HG02763 (cell line): ENCODE data around the gene OR6K6.

Source experiments
- ATAC-seq: cut with Tn5 transposase; IDR thresholded peaks from one replicate; pipeline ENCODE4 v1.9.1; 2021; ENCODE audit warnings: mild to moderate bottlenecking, moderate library complexity; ENCODE audit not compliant: unreplicated experiment

Gene OR6K6, protein sequence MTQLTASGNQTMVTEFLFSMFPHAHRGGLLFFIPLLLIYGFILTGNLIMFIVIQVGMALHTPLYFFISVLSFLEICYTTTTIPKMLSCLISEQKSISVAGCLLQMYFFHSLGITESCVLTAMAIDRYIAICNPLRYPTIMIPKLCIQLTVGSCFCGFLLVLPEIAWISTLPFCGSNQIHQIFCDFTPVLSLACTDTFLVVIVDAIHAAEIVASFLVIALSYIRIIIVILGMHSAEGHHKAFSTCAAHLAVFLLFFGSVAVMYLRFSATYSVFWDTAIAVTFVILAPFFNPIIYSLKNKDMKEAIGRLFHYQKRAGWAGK

DNA sequence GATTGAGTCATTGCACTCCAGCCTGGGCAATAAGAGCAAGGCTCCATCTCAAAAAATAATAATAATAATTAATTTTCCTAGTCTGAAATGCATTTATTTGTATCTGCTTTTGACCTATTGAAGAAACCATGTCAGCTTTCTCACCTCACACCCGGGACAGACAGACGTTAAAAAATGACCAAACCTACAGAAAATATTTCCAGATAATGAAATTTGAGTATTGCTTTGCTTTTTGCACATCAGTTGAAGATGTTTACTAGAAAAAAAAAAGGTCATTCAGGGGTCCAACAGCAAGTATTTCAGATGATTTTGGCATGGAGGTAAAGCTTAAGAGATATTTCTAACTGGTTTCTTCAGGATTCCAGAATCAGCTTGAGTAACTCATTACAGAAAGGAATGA lies at the start of gene OR6K6:
Gene OR6K6, plus strand, starts transcription at position 301 of the 400 bp plus-strand sequence. CDS start 168 bp downstream, outside the sequence.
- no peak for ATAC-seq

- no peak for ATAC-seq
Measured at GRCh38 chr1:158706096-158706495, 48.4 kb upstream of the OR6K6 start.

DNA sequence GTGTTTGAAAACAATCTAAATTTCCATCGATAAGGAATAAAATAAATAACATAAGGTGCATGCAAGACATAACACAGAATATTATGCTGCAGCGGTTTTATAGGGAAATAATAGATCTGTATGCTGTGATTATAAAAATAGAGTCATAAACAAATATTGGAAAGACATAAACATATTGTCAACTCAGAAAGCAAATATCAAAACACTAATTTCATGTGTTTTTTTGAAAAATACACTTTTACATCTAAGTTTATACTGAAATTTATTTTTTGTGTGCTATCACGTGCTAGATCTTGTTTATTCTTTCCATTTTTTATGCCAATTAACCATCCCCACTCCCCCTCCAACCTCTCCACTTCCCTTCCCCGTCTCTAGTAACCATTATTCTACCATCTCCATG lies 43.4 kb upstream of the OR6K6 start:
- no peak for ATAC-seq

GRCh38 chr1:158714754-158715153 lies 39.8 kb upstream of the OR6K6 start:
- ATAC-seq: no peak

GRCh38 chr1:158716335-158716734 lies 38.2 kb upstream of the OR6K6 start:
- ATAC-seq: no peak

GRCh38 chr1:158717344-158717743 lies 37.2 kb upstream of the OR6K6 start:
- ATAC-seq: no peak

DNA sequence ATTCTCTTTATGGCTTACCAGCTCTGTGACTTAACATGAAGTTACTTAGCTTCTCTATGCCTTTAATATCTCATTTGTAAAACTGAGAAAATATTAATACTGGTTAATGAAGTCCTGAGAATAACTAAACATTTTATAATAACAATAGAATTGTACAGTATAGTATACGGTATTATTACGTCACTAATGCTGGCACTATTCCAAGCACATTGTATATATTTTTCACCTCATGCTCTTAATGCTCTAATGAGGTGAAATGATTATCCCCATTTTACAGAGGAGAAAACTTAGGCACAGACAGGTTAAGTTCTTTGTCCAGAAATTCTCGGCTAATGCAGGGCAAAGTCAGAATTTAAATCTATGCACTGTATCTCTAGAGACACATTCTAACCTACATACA lies 34.9 kb upstream of the OR6K6 start:
- no peak for ATAC-seq

DNA sequence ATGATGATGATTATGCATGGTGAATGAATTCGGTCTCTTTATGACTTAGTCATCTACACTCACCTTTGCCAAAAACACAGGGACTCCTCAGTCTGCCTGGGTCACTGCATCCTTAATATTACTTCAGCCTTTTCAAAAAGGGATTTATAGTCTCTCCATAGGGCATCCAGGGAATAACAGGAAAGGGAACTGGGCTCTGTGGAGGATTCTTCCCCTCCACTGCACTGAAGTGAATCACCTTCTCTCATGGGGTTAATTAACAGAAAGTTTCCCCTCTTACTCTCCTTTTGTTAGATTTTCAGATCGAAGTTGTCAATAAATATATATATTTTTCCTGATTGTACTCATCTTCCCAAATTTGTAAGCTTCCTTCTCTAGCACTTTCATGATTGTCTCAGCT lies 33.9 kb upstream of the OR6K6 start, which contains the start of gene OR6K3:
Gene OR6K3, minus strand, starts transcription at position 101 of the 400 bp plus-strand sequence. CDS start 2,605 bp downstream, outside the sequence.
- no peak for ATAC-seq

DNA sequence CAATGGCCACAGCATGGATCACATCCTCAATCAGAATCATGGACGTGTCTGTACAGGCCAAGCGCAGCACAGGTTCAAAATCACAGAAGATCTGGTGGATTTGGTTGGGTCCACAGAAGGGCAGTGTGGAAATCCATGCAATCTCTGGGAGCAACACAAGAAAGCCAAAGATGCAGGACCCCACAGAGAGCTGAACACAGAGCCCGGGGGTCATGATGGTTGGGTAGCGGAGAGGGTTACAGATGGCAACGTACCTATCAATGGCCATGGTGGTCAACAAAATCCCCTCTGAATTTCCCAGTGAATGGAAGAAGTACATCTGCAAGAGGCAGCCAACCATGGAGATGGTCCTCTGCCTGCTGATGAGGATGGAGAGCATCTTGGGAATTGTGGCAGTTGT lies 30.1 kb upstream of the OR6K6 start:
- ATAC-seq: no peak

- ATAC-seq: no peak
Measured at GRCh38 chr1:158728510-158729225, 25.9 kb upstream of the OR6K6 start.

- ATAC-seq: no peak
Measured at GRCh38 chr1:158730453-158730852, 24.1 kb upstream of the OR6K6 start.

DNA sequence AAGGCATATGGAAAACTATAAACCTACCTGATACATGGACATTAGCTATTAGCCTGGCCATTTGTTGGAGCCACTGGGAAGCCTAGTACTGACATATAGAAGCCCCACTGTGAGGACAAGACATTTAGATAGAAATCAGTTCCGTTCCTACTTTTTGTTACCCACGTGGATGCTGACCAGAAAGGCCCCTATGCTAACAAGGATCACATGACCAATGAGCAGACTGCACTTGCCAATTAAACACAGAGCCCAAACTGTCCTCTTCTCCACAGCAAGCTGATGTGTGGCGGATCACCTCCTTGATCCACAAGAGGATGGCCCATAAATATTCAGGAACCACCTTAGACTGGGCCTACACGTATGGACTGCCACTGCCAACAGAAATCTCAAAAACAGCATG lies 22.8 kb upstream of the OR6K6 start:
- no peak for ATAC-seq

GRCh38 chr1:158732524-158732923 lies 22.0 kb upstream of the OR6K6 start:
- ATAC-seq: no peak

- ATAC-seq: no peak
Measured at GRCh38 chr1:158735848-158736247, 18.7 kb upstream of the OR6K6 start.

- ATAC-seq: no peak
Measured at GRCh38 chr1:158752155-158752712, 2.3 kb upstream of the OR6K6 start.

DNA sequence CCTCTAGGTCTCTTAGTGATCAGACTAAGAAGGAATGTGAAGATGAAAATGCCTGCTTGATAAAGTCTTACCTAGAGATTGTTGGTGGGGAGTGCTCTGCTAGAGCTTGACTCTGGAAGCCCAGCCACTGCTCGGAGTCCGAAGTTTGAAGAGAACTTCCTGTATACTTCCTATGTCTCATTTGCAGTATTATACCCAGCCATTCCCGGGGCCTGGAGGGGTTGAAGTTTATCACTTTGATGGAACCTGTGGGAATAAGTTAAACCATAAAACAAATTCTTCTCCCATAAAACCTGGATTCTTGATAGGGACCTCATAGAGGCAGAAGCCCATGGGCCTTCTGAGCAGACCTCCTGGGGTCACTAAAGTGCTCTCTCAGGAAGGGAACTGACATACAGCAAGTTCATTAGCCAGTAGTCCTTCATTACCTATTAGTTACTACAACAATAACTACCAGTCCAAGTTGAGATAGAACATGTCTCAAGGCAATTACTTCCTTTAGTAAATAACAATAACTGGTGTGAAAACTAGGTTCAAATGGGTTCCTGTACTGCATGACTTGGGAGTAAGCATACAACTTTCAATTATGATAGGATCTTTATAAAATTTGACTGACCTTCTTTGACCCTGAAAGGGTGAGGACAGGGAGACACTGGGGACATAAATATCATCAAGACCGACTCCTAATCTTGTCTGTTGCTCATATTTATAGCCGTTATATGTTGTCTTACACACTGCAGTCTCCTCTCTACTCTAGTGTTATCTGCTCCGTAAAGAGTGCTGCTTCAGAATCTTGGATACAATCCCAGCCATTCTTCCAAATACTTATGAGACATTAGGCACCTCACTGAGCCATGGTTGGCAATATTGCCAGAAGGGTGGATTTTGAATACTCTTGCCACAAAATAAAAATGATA lies 17.7 kb downstream of the OR6K6 start, which contains the start of gene OR6N1:
Gene OR6N1, minus strand, starts transcription at position 246 of the 917 bp plus-strand sequence. CDS start 5,513 bp downstream, outside the sequence.
- no peak for ATAC-seq

GRCh38 chr1:158781104-158781503 lies 26.6 kb downstream of the OR6K6 start, which contains the start of gene OR6N2:
TSS of gene OR6N2 (minus strand) at chr1:158781204. CDS start at chr1:158777635, 3,569 bp downstream.
- ATAC-seq: no peak

DNA sequence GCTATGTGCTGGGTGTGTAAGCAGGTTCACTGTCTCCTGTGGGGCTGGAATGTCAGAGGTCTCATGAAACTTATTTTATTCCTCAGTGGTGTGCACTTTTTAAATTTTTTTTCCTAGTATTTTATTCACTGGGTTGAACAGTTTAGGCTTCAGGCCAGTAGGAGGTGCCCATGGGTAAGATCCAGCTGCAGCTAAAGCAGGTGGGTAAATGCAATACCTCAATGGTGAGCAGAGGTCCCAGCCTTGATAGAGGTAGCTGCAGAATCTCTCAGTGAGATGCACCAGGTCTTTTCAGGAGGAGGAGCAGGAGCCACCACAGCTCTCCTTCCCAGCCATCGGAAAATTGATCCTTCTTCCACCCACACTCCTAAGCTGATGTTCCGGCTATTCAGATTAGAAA lies 39.1 kb downstream of the OR6K6 start:
- no peak for ATAC-seq

- ATAC-seq: no peak
Measured at GRCh38 chr1:158794247-158794646, 39.7 kb downstream of the OR6K6 start.

- no peak for ATAC-seq
Measured at GRCh38 chr1:158798531-158798930, 44.0 kb downstream of the OR6K6 start.

DNA sequence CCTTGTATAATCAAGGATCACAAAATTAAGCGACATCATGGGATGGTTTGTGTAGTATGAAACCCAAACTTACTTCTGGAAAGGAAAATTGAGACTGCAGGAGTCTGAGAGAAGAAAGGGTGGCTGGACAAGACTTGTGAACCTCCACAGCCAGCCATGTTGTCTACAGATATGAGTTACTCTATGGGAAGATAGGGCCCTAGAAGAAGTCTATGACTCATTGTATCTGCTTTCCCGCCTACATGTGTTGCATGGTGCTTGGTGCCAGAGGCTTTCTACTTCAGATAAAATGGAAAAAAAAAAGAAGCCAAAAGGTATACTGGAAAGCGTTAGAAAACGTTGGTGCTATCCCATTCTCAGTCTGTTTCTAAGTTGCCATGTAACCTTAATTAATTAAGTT lies 45.2 kb downstream of the OR6K6 start:
- ATAC-seq: no peak
